HG03060 (cell line): ENCODE measurements around the gene PPP1R10.
"Not testable (repeated sequence)": the region's sequence is repeated elsewhere in the genome, so short reads cannot be mapped to it uniquely, and the experiment has no call there.

ENCODE experiments used
- ATAC-seq: cut with Tn5 transposase; IDR thresholded peaks from one replicate; pipeline ENCODE4 v1.9.1; 2021; ENCODE audit warnings: low read depth, moderate number of reproducible peaks; ENCODE audit not compliant: unreplicated experiment

Gene PPP1R10

GRCh38 chr6:30616811-30617564 is at the start of gene PPP1R10:
TSS of gene PPP1R10 (minus strand) at chr6:30617243. CDS start at chr6:30609944, 7,299 bp downstream.
- ATAC-seq = peak; percentile 64

DNA sequence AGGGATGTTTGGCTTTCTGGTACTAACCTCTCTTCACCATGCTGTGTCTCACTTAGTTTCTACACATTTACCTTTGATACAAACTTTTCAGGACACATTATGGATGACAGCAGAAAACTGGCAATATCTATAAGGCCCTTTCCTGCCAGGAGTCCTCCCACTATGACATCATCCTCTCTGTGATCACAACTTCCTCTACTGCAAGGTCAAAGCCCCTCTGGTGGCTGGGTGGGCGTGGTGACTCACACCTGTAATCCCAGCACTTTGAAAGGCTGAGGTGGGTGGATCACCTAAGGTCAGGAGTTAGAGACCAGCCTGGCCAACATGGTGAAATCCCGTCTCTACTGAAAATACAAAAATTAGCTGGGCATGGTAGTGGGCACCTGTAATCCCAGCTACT is 49.3 kb upstream of the PPP1R10 start:
- not testable (repeated sequence) for ATAC-seq

DNA sequence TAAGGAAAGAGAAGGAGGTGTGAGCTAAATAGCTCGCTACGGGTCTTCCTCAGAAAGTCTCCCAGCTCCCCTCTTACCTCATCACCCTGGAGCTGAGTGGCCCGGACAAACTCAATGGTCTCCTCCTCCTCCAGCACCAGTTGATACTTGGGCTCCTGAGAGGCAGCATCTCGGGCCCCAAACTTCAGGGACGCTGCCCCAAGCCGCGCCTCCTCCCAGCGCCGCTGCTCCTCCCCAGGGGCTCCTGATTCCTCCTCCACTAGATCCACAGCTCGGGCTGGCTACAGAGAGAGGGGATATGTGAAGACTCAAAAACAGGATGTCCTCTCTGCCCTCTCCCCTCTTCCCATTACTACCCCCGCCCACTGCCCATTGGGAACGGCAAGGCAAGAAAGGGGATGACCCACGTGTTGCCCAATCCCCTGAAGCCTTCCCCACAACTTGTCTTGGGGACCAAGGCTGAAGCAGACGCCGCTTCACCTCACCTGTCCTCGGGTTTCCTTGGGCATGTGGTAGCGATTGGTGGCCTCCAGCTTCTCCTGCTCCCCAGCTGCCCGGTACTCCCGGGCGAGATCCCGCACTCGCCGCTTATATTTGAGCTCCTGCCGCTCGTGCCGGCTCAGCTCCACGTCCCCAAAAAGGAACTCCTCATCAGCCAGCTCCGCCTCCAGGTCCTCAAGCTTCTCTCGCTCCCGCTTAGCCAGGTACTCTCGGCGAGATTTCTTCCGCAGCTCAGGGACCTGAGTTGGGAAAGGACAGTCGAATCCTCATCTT is 48.1 kb upstream of the PPP1R10 start:
- no peak for ATAC-seq

GRCh38 chr6:30657922-30658321 is 40.9 kb upstream of the PPP1R10 start:
- not testable (repeated sequence) for ATAC-seq

DNA sequence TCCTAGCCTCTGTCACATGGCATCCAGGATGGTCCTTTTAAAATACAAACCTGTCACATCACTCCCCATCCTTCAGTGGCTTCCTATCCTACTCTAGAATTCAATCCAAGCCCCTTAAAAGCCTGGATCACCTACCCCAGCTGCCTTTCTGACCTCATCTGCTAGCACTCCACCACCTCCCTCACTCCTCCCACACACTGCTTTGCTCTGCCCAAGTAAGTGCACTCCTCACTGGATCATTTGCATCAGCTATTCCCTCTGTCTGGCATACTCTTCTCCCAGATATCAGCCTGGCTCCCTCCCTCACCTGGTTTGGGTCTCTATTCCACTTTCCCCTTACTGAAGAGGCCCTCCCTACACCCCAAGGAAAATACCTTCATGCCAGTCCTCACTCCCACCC is 40.4 kb upstream of the PPP1R10 start:
- ATAC-seq = no peak

DNA sequence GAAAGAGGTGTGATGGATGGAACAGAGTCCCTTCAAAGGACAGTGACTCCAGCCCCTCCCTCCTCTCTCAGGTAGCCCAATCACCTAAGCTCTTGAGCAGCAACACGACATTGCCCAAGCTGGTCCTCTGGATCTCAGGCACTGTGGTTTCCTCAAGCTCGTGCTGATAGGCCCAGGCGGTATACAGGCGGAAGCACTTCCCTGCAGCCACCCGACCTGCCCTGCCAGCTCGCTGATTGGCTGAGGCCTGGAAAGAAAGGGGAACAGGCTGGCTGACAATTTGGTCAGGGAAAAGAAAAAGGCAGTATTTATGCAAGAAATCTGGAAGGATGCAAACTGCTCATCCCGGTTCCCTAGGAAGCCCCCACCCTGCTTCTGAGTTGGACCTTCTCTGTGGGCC is 39.5 kb upstream of the PPP1R10 start:
- no peak for ATAC-seq

- ATAC-seq = no peak
These were observed 38.7 kb upstream of the PPP1R10 start for GRCh38 chr6:30655743-30656094.

- no peak for ATAC-seq
These were observed 38.0 kb upstream of the PPP1R10 start for GRCh38 chr6:30654798-30655742.

GRCh38 chr6:30651143-30651542 is 34.1 kb upstream of the PPP1R10 start:
- ATAC-seq = no peak

DNA sequence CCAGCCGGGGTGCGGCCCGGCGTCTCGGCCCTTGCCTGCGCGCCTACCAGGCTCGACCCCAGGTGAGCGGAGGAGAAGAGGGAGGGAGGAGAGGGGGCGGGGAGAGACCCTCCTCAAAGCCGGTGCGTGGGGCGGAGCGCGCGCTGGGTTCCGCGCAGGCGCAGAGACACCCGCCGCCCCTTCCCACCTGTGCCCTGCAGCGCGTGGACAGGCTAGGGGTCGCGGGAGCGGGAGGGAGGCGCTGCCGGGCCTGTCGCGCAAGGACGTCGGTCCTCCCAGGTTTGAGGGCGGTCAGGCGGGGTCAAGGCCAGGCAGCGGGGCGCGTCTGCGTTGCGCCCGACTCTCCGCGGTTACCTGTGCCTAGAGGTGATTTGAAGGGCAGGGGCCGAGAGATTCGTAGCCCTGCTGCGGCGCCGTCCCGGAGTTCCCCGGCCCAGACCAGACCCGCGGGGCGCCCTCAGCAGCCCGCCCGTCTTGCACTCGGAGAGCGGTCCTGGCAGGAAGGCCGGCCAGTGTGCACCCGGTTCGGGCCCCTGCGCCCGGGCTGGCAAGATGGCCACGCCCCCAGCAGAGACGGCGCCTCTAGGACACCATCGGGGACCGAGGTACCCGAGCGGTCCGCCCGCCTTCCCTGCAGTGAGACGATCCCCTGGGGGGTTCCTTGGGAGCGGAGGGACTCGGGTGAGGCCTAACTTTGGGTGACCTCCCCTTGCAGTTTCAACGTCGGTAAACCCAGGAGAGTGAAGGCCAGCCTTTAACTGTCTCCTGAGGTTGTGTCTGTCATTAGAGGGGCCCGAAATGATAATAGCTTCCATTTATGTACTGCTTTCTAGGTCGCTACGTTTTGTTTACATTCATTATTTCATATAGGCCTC is 30.4 kb upstream of the PPP1R10 start:
- no peak for ATAC-seq

GRCh38 chr6:30646450-30647241 is 29.6 kb upstream of the PPP1R10 start, which contains the start of gene C6orf136:
TSS of gene C6orf136 (plus strand) at chr6:30647133. CDS start at chr6:30647232, 99 bp downstream.
- no peak for ATAC-seq

DNA sequence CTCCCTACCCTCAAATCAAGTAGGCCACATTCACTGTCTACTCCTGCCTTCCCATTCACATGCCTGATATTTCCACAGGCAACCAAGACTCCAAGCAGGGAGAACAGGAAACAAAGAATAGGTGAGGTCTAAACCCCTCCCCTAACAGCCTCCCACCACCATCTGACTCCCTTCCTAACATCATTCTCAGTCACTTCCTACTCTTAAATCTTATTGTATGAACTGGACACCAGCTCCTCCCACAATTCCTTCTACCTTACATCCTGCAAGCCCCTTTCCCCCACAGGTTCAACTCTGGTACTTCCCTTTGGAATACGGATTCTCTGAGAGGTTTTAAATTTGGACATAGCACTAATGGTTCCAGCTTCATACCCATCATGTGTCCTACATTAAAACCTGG is 28.9 kb upstream of the PPP1R10 start:
- no peak for ATAC-seq

DNA sequence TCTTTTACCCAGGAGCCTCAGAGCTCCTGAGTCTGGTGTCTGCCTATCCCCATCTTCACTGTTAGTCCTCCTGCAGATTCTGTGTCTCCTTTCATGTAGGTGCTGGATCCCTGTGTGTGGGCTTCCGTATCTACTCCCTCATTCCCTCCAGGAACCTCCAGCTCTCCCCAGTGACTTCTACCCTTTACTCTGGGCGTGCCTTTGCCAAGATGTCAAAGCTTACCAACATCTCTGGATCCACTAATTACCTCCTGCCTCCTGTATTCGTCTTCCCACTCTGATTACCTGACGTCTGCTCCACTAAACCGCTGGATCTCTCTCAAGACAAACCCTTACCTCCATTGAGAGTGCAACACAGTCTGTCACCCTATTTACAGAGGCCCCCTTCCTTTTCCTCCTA is 27.7 kb upstream of the PPP1R10 start:
- ATAC-seq = no peak

GRCh38 chr6:30643656-30644055 is 26.6 kb upstream of the PPP1R10 start:
- ATAC-seq = no peak

- no peak for ATAC-seq
These were observed 24.0 kb upstream of the PPP1R10 start for GRCh38 chr6:30641048-30641447.

DNA sequence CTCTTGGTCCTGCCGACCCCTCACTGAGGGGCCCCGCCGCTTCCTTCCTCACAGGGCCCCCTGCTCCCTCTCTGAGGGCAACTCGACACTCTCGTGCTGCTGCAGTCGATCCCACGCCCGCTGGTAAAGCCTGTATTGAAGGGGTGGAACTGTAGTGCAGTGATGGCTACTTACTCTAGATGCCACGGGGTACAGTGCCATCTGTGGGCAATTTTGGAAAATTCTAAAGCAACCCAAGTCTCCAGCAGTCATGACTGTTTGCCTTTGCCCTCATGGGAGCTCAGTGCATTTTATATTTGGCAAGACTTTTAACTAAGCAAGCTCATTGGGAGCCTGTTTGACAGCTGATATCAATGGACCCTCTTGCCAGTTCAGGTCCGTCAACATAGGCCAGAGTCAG is 23.4 kb upstream of the PPP1R10 start:
- no peak for ATAC-seq

GRCh38 chr6:30635834-30636233 is 18.8 kb upstream of the PPP1R10 start:
- no peak for ATAC-seq

- no peak for ATAC-seq
These were observed 9.7 kb upstream of the PPP1R10 start, which contains the start of gene ATAT1 for GRCh38 chr6:30626484-30627366. TSS of gene ATAT1 (plus strand) at chr6:30626874.
